Measurements from ENCODE around the gene GGNBP2.

GGNBP2 gene

DNA sequence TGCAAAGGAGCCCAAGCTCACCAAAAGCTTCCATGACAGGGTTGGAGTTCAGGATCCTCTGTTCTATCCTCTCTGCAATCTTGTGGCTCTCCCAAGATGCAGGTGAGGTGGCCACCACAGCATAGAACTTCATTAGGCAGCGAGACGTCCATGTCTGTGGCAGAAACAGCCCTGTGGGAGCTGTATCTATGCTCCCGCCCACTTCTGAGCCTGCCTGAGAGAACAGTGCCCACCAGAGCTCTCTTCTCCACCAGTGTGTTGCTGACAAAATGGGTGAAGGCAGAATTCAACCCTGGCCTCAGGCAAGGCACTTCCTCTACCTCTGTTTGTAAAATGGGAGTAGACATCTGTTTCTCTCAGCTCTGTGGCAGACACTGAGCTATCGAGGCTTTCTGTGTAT is 28.9 kb upstream of the GGNBP2 start:
- DNase-seq = no peak

DNA sequence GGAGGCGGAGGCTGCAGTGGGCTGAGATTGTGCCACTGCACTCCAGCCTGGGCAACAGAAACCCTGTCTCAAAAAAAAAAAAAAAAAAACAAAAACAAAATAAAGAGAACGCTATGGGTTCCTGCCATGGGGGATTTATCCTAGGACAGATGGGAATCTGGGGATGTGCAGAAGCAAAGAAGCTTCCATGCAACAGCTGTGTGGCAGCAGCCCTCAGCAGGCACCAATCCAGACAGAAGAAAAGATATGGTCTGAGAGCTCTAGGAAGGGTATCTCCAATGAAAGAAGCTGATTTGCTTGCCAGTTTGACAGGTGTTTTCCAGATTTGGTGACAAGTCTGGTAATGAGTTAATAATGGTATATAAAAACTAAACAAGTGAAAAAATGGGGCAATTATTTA is 21.6 kb upstream of the GGNBP2 start:
- no peak for DNase-seq

DNA sequence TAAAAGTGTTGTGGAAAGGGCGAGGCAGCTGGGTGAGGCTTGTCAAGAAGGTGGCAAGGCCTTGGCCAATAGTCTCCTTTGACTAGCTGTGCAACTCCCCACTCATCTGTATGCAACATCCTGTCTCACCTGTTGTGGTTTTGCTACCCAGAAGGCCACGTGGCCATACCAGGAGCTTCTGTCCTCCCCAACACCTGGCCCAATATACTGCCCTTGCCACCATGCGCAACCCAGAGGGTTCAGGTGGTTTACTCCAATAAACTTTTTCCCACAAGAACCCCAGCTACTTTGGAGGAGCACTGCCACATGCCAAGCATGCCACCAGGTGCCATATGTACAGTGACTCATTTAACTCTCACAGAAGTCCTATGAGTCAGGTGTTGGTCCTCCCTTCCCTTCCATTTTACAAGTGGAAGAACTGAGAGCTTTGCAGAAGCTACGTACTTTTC is 20.3 kb upstream of the GGNBP2 start:
- DNase-seq = no peak

- no peak for DNase-seq
Measured at GRCh38 chr17:36525113-36525512, 19.6 kb upstream of the GGNBP2 start.

DNA sequence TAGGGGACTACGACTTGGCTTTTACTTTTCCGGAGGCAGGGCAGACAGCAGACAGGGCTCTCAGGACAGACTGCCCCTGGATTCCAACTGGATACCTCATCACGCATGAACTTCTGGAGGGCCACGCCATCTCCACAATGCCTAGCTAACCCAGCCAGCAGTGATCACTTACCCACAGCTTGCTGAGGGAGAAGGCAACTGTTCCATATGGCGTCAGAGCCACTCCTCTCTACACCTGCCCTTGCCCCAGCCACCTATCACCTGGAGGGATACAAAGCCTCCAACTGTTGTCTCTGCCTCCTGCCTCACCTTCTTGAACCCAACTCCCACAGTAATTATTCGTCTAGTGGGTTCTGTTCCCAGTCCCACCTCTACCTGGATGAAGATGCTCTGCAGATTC is 18.8 kb upstream of the GGNBP2 start:
- no peak for DNase-seq

GRCh38 chr17:36527621-36528250 is 17.0 kb upstream of the GGNBP2 start:
- DNase-seq = no peak

DNA sequence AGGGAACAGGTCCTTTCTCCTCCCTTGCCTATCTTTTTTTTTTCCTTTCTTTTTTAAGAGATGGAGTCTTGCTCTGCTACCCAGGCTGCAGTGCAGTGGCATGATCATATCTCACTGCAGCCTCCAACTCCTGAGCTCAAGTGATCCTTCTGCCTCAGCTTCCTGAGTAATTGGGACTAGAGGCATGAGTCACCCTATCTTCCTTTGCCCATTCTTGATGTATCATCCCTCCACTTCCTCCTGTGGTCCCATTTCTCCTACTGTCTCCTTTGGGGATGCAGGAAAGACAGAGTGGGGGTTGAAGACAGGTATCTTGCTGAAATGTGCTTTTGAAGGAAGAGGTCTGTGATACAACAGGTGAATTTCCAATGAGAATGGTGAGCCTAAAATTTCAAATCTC is 15.6 kb upstream of the GGNBP2 start:
- no peak for DNase-seq

DNA sequence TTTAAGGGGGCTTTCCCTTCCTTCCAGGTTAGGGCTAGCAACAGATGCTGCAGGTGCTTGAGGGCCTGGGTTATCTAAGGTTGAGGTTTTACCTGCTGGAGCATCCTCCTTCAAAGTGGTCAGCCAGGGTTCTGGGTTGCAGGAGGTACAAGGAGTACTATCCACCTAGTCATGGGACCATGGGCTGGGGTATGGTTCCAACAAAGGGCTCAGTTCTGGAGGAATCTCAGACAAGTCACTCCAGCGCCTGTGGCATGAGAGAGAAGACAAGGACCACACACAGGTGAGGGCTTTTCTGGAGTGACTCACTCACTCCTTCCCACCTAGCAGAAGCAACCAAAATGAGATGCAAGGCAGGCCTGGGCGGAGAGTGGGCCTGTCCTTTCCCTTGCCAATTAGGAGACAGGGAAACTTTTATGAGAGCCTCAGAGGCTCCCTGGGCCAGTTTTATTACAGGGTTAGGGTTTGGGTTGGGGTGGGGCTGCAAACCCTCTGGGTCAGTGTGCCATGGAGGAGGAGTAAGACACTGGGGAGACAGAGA is 12.2 kb upstream of the GGNBP2 start:
- no peak for DNase-seq

GRCh38 chr17:36533935-36534839 is 10.5 kb upstream of the GGNBP2 start:
- peak; percentile 20 for DNase-seq

- DNase-seq = peak; percentile 82
Measured at GRCh38 chr17:36534840-36535668, 9.7 kb upstream of the GGNBP2 start, which contains the start of the genes MYO19 and PIGW. Gene MYO19, minus strand, starts transcription at chr17:36534868. Its CDS starts 2,330 bp downstream, at chr17:36532538. Gene PIGW, plus strand, starts transcription at chr17:36534987. Its CDS starts 2,115 bp downstream, at chr17:36537102.

- no peak for DNase-seq
Measured at GRCh38 chr17:36535669-36536081, 9.0 kb upstream of the GGNBP2 start.

GRCh38 chr17:36540696-36541095 is 4.0 kb upstream of the GGNBP2 start:
- no peak for DNase-seq

DNA sequence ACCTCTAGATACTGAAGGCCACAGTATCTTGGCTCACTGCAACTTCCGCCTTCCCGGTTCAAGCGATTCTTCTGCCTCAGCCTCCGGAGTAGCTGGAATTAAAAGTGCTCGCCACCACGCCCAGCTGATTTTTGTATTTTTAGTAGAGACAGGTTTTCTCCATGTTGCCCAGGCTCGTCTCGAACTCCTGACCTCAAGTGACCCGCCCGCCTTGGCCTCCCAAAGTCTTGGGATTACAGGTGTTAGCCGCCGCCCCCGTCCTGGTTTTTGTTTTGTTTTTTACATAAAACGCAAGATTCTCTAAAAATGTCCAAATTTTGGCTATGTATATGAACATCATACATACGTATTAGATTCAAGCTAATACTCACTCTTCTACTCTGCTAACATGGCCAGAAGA is 2.0 kb upstream of the GGNBP2 start:
- no peak for DNase-seq

DNA sequence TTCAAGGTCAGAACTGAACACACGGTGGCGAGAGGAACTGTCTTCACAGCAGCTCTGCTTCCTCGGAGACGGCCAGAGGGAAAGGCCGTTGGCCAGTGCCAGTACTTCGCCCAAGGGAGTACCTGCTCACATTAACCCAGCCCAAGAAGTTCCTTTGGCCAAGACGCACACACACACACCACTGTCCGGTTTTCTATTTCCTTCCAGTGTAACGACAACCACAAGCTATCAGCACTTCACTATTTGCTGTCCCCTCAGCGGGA is 744 bp upstream of the GGNBP2 start:
- no peak for DNase-seq

DNA sequence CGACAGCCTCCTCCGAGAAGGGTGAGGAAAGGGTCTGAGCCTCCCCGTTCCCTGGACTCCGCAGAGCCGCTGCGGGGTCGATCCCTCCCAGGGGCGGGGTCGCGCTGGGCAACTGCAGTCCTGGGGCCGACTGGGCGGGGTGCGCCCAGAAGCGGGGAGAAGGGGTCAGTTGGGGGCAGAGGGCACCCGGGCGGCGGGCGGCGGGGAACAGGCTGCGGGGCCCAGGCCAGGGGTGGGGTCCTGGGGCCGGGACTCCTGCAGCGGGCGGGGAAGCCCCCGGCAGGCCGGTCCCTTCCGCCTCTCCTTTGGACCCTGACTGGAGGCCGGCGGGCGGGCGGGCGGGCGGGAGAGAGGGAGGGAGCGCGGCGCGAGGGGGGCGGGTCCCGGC is 352 bp downstream of the GGNBP2 start:
- DNase-seq = no peak

GRCh38 chr17:36545465-36546417 is 1.0 kb downstream of the GGNBP2 start:
- DNase-seq = peak; percentile 98

DNA sequence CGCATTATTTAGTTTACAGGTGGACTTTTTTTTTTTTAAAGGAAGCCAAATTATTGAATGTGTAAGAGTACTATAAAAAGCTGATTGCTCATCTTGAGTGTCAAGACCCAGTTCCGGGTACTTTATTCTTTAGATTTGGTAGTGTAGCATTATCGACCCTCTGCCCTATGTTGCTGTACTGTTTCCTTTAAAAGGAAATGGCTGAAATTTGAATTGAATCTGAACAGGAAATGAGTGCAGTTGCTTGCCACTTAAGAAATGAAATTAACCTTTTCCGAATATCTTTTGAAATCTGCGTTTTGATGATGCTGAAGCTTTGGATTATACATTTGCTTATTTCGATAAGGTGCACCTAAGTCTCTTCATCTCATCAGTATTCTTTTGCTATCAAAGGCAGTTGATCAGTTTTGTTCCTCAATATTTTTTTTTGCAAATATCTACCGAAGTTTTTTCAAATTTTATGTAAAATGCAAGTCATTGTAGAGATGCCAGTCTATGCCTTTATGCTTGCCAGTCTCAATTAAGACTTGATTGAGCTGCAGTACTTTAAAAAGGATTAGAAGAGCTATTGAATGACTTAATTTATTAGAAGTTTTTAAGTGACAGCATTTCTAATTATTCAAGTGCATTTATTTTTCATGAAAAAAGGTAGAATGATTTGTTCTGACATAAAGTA is 1.8 kb downstream of the GGNBP2 start:
- no peak for DNase-seq

DNA sequence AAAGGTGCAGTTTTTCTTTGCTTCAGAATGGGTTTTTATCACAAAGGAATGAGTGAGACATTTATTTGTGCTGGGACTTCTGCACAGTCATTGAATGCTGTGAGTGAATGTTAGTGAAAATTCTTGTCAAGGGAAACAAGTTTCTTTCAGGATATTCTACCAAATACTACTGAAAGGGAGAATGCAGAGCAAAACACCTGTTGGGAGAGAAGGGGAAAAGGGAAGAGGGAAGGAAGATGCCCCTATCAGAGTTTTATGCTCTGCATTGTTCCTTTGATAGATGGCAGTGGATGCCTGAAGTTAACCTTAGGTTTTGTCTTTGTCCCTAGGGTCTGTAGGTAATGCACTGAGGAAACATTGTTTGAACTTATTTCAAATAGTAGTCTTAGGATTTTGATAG is 3.1 kb downstream of the GGNBP2 start:
- DNase-seq = no peak

DNA sequence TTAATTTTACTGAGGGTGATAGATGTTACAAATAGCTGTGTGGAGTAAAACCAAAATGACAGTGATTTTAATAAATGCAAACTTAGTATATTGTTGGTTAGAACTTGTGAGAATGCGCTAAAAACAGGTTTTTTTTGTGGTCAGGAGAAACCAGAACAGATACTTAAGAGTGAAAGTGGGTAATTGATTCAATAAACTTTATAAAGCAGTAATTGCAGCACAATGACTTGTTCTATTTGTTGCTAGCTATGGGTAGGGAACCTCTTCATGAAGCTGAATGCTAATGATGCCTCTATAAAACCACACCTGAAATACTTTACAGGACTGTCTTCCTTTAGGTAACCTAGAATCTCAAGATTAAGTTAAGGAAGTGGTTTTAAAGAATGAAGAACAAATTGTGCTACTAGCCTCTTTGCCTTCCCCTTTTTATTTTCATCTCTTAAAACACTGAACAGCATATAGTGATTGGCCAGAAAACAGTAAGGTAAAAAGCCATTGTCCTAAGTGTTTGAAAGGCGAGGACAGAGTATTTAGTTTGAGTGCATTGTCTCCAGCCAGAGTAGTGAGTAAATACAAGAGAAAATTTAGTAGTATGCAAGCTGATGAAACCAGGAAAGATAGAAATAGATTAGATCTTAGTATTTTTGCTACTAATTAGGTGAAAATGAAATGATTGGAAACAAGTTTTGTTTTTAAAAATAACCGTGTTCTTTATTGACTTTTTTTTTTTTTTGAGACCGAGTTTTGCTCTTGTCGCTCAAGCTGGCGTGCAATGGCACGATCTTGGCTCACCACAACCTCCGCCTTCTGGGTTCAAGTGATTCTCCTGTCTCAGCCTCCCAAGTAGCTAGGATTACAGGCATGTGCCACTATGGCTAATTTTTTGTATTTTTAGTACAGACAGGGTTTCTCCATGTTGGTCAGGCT is 6.0 kb downstream of the GGNBP2 start:
- DNase-seq = no peak

DNA sequence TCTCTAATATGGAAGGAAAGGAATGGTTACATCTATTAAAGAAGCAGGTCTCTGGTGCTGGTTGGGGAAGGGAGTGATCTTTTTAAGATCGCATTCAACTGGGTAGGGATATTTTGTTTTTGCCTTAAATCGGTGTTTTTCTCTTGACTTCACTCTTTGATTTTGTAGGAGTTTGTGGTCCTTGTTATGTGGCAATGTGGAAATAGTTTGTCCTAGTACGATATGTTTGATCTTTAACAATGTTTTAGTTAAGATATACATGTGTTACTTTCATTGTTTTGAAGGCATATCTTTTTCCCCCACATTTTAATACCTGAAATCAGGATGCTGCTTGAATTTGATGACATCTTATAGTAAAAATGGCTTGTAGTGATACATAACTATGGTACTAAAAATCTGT is 8.7 kb downstream of the GGNBP2 start:
- no peak for DNase-seq

All from activated gamma-delta T cell (primary cell).